Loucy (cell line): ENCODE data around the gene WWTR1.

Experiments used
- CTCF ChIP-seq: fragments of 200-600 bp; sonication (generic); conservative IDR thresholded peaks from 2 replicates; pipeline ENCODE4 v1.5.1; 2014; ENCODE audit warnings: mild to moderate bottlenecking, antibody characterized with exemption, low read length
- EZH2phosphoT487 ChIP-seq: fragments of 200-600 bp; IDR thresholded peaks from 2 replicates; pipeline ENCODE4 v1.6.1; 2018; ENCODE audit warnings: antibody characterized with exemption, mild to moderate bottlenecking, moderate library complexity, borderline replicate concordance

DNA sequence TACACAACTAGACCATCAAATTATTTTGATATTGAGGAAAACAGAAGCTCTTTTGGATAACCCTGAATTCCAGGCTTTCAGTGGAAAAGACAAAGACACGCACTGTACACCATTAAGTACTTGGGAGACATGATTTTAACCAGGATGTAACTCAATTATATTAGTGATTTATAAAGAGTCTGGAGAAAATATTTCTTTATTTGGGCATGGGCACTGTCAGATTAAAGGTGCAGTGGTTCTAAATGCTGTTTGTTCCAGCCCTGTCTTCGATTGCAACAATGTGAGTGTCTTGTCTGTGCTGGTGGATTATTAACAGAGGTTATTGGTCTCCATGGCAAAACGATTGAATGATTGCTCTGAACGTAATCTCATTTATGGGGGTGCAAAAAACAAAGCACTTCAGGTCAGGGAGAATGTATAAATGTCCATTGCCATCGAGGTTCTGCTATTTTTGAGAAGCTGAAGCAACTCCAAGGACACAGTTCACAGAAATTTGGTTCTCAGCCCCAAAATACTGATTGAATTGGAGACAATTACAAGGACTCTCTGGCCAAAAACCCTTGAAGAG is 183.5 kb downstream of the WWTR1 start, which contains the start of gene TM4SF4:
- TF ChIP-seq CTCF: no peak
- no peak for TF ChIP-seq EZH2phosphoT487
